Measurements from ENCODE around the gene FCMR.

- TF ChIP-seq POLR2A (IDR thresholded peaks at IDR 0.05) (no peak), CTCF (IDR thresholded peaks at IDR 0.05) (no peak)
These were observed 27.9 kb upstream of the FCMR start for GRCh38 chr1:206949641-206950040.
